Measurements from ENCODE around the gene PHF8. TPM values are rescaled to one million over a fixed set of nuclear protein-coding genes. Genes with fewer than 3 reads are reported as not detected.
A peak's percentile ranks its signal among the peaks of the same experiment; 100 is the strongest.

PHF8 gene
- total and polyA plus RNA-seq, 9 of the 15 experiments (the other 6 are each of a cell fraction or from before 2014, with no cell fraction given), result 2.5 to 25.7 (median 12.1) TPM

GRCh38 chrX:53969540-53969939 lies 74.7 kb downstream of the PHF8 start:
- no peaks in the 10 kb centered on the region for H4K20me1 ChIP-seq (replicated peaks; ENCODE audit: control insufficient read depth, insufficient read depth, low read length)
- no peaks in the 10 kb centered on the region; a peak in 1 of 5 replicates for H3K4me1 ChIP-seq (replicated peaks in 1 of 2; ENCODE audit: control insufficient read depth in 2 of 2, insufficient read depth in 2 of 2, low read length in 2 of 2)
- FAIRE-seq, result no peak
- no peaks in the 10 kb centered on the region for H3K79me2 ChIP-seq (ENCODE audit: control insufficient read depth, insufficient read depth, low read length)
- no peaks in the 10 kb centered on the region for H3K9me3 ChIP-seq (replicated peaks; ENCODE audit: control insufficient read depth, insufficient read depth, low read depth, low read length)
- in situ Hi-C loops (cut with MboI) (no loop called here), intact Hi-C loops (cut with micrococcal nuclease) (no loop called here)
- BruUV-seq (replicated peaks), result no TSS peak
- no peak overlapping the region for H3K27ac ChIP-seq (ENCODE audit: extremely low read depth, low read depth, low read length)
- H3K27me3 ChIP-seq (ENCODE audit: control insufficient read depth in 2 of 2, insufficient read depth in 2 of 2, low read length in 2 of 2), result no peaks in the 10 kb centered on the region
- ATAC-seq, result no peak
- no peak overlapping the region for H3K4me3 ChIP-seq
- ChIA-PET POLR2A (no interaction called here), CTCF (ENCODE audit: low intra/inter-chr PET ratio) (interaction anchor here (0.6 kb wide), 1 partner anchor 601 kb away, joined by 3 read pairs; no protein-coding TSS in a partner anchor)
- H3K36me3 ChIP-seq (ENCODE audit: control insufficient read depth, insufficient read depth, low read length), result no peaks in the 10 kb centered on the region
- TF ChIP-seq RBM25 (IDR thresholded peaks at IDR 0.05; ENCODE audit: low read depth, low read length, severe bottlenecking), result peak; percentile 53
- TF ChIP-seq EGR1 (conservative IDR thresholded peaks at IDR 0.05), result no peak
- no peak for TF ChIP-seq CXXC5 (CRISPR knock-in tag; IDR thresholded peaks at IDR 0.05)
- TF ChIP-seq, protein P1, sequence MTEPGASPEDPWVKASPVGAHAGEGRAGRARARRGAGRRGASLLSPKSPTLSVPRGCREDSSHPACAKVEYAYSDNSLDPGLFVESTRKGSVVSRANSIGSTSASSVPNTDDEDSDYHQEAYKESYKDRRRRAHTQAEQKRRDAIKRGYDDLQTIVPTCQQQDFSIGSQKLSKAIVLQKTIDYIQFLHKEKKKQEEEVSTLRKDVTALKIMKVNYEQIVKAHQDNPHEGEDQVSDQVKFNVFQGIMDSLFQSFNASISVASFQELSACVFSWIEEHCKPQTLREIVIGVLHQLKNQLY (CRISPR knock-in tag; conservative IDR thresholded peaks at IDR 0.05), result no peak
- no peak for TF ChIP-seq ZFP30 (CRISPR knock-in tag; IDR thresholded peaks at IDR 0.05; ENCODE audit: borderline replicate concordance)
- TF ChIP-seq AFF4 (CRISPR knock-in tag; IDR thresholded peaks at IDR 0.05), result no peak
- no peak overlapping the region for H3K4me2 ChIP-seq (ENCODE audit: insufficient read depth, low read length)
- no peaks in the 10 kb centered on the region for H3K9me1 ChIP-seq (ENCODE audit: control insufficient read depth, insufficient read depth, low read length)
- 49% methylated on average over 3 of the region's 3 CpGs for WGBS (ENCODE audit: insufficient coverage, low coverage, missing lambda C conversion rate)
- no peak for DNase-seq (ENCODE audit: extremely low read depth in 1 of 4, low spot score in 3 of 4)
- H2AFZ ChIP-seq (ENCODE audit: low read depth, low read length), result no peak overlapping the region
- no peak overlapping the region for H3K9ac ChIP-seq (ENCODE audit: insufficient read depth in 1 of 2, low read depth in 2 of 2, low read length in 2 of 2)

Measured in K562 (cell line).